Measurements from ENCODE around the gene PRKAA2. TPM values are rescaled to one million over a fixed set of nuclear protein-coding genes. Genes with fewer than 3 reads are reported as not detected.

The PRKAA2 gene
- total RNA-seq, 1 experiment from 2014 or later: 4.0 TPM

- Histone ChIP-seq H4K20me1 (ENCODE audit: control insufficient read depth, insufficient read depth, insufficient read length) (no peaks in the 10 kb centered on the region), H3K4ac (ENCODE audit: low read depth, low read length) (no peak overlapping the region), H2BK15ac (ENCODE audit: low read depth, low read length) (no peak overlapping the region), H2AK5ac (ENCODE audit: insufficient read length, low read length) (no peak overlapping the region), H2BK20ac (ENCODE audit: low read depth, low read length, poor library complexity, severe bottlenecking) (no peak overlapping the region), H3K56ac (ENCODE audit: insufficient read length, low read depth, low read length) (no peak overlapping the region), H3K18ac (ENCODE audit: insufficient read length, low read depth, low read length) (no peak overlapping the region), H2BK12ac (ENCODE audit: insufficient read length, low read depth, low read length) (no peak overlapping the region), H3K14ac (ENCODE audit: insufficient read depth, low read length) (no peak overlapping the region), H3K27ac (ENCODE audit: insufficient read length, low read depth, low read length) (no peak overlapping the region), H4K5ac (ENCODE audit: insufficient read length, low read depth, low read length) (no peak overlapping the region), H3K4me1 (ENCODE audit: insufficient read depth, low read length) (no peaks in the 10 kb centered on the region), H3K9me3 (ENCODE audit: control insufficient read depth, low read depth, low read length) (no peaks in the 10 kb centered on the region), H2BK5ac (ENCODE audit: insufficient read length, low read length) (no peak overlapping the region), H3K79me1 (ENCODE audit: insufficient read depth, low read depth, low read length, poor library complexity, severe bottlenecking) (no peaks in the 10 kb centered on the region), H3K23ac (ENCODE audit: insufficient read length, low read depth, low read length) (no peak overlapping the region), H4K91ac (ENCODE audit: insufficient read length, low read depth, low read length) (no peak overlapping the region), H3K23me2 (ENCODE audit: insufficient read length, low read depth, low read length, poor library complexity, severe bottlenecking) (no peaks in the 10 kb centered on the region), H2AFZ (ENCODE audit: low read length) (no peak overlapping the region), H3K27me3 (ENCODE audit: insufficient read depth, low read length) (no peaks in the 10 kb centered on the region), H3K9ac (ENCODE audit: extremely low read depth, insufficient read length, low read length) (no peak overlapping the region), H3T11ph (ENCODE audit: low read length) (no peak overlapping the region), H4K8ac (replicated peaks; ENCODE audit: insufficient read length, low read depth, low read length) (no peak overlapping the region), H3K4me2 (ENCODE audit: insufficient read depth, insufficient read length, low read length) (no peak overlapping the region), H3K79me2 (ENCODE audit: insufficient read depth, low read length) (no peaks in the 10 kb centered on the region), H2BK120ac (ENCODE audit: low read depth, low read length, poor library complexity, severe bottlenecking) (no peak overlapping the region)
- H3K27ac Mint-ChIP-seq: no peak overlapping the region
- peaks cover 2 to 7% (median 3%) of the 10 kb centered on the region in 3 experiments; a peak in 4 of 7 replicates for H3K36me3 Mint-ChIP-seq (ENCODE audit: insufficient read depth in 1 of 3, low read depth in 3 of 3)
- no peak overlapping the region for H3K4me3 Mint-ChIP-seq
- peaks cover 0 to 5% of the 10 kb centered on the region in 2 experiments; a peak in 1 of 4 replicates for H3K4me1 Mint-ChIP-seq
- H3K9me3 Mint-ChIP-seq: no peaks in the 10 kb centered on the region
- no peak for DNase-seq
- no CpG with 5 or more reads among the region's 1 CpG for WGBS (ENCODE audit: extremely low coverage, insufficient read length, low lambda C conversion rate)
- no peak for TF ChIP-seq CTCF (conservative IDR thresholded peaks at IDR 0.05)
- H3K27me3 Mint-ChIP-seq (ENCODE audit: low read depth): no peaks in the 10 kb centered on the region
These were observed 67.0 kb downstream of the PRKAA2 start for GRCh38 chr1:56712150-56712549.

Data from H9 (cell line).